Mucosa of rectum (tissue), 2 donors: ENCODE data around the gene PLEKHG4B.

Experiments used
- H3K27ac ChIP-seq, 2 donors: one replicate each; pipeline ENCODE4 v1.7.0; 2013; ENCODE audit warnings: inconsistent platforms in 2 of 2, low read depth in 2 of 2, low read length in 2 of 2
- H3K27me3 ChIP-seq, 2 donors: one replicate each; pipeline ENCODE4 v1.7.0; 2013; ENCODE audit warnings: low read length in 2 of 2; ENCODE audit not compliant: control insufficient read depth in 2 of 2, insufficient read depth in 2 of 2
- H3K36me3 ChIP-seq, 2 donors: one replicate each; pipeline ENCODE4 v1.7.0; 2013; ENCODE audit warnings: low read length in 2 of 2; ENCODE audit not compliant: control insufficient read depth in 2 of 2, insufficient read depth in 2 of 2
- H3K4me1 ChIP-seq, 2 donors: one replicate each; pipeline ENCODE4 v1.7.0; 2013; ENCODE audit warnings: low read length in 2 of 2, mild to moderate bottlenecking in 1 of 2; ENCODE audit not compliant: control insufficient read depth in 2 of 2, insufficient read depth in 2 of 2
- H3K4me3 ChIP-seq, 2 donors: one replicate each; pipeline ENCODE4 v1.7.0; 2013; ENCODE audit warnings: low read length in 2 of 2
- H3K9ac ChIP-seq, 2 donors: one replicate each; pipeline ENCODE4 v1.7.0; 2013; ENCODE audit warnings: low read length in 2 of 2, low read depth in 1 of 2, mild to moderate bottlenecking in 1 of 2
- H3K9me3 ChIP-seq, 2 donors: one replicate each; pipeline ENCODE4 v1.7.0; 2013; ENCODE audit warnings: low read length in 2 of 2; ENCODE audit not compliant: control insufficient read depth in 2 of 2
- donor health status: healthy.
- donor health status: Normal muscosa, but diverticular disease.

The PLEKHG4B gene

DNA sequence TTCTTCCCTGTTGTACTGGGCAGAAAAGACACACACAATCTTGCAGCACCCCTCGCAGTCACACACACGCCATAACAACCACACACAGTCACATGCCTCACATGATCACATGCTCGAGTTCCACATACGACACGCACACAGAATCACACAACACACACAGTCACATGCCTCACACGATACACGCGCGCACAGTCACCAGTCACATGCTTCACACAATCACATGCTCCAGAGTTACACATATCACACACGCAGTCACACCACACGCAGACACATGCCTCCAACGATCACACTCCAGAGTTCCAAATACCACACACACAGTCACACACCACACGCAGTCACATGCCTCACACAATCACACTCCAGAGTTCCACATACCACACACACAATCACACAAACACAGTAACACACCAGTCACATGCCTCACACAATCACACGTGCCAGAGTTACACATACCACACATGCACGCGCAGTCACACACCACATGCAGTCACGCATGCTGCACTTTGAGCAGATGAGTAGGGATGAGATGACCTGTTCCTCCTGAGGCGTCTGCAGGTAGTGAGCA lies 50.4 kb downstream of the PLEKHG4B start:
- Histone ChIP-seq H3K9ac (no peak overlapping the region), H3K9me3 (peaks cover 0 to 4% of the 10 kb centered on the region in 2 donors), H3K36me3 (no peaks in the 10 kb centered on the region), H3K27me3 (no peaks in the 10 kb centered on the region), H3K27ac (no peak overlapping the region), H3K4me1 (no peaks in the 10 kb centered on the region), H3K4me3 (no peak overlapping the region)

- Histone ChIP-seq H3K9me3 (peaks cover 0 to 8% of the 10 kb centered on the region in 2 donors), H3K27ac (no peak overlapping the region), H3K27me3 (no peaks in the 10 kb centered on the region), H3K4me3 (no peak overlapping the region), H3K36me3 (no peaks in the 10 kb centered on the region), H3K9ac (no peak overlapping the region), H3K4me1 (no peaks in the 10 kb centered on the region)
These were observed 51.1 kb downstream of the PLEKHG4B start for GRCh38 chr5:143041-143440.

GRCh38 chr5:144941-145340 lies 53.0 kb downstream of the PLEKHG4B start:
- H3K9ac ChIP-seq, result no peak overlapping the region
- H3K9me3 ChIP-seq, result peaks cover 0 to 12% of the 10 kb centered on the region in 2 donors
- no peaks in the 10 kb centered on the region for H3K4me1 ChIP-seq
- no peaks in the 10 kb centered on the region for H3K36me3 ChIP-seq
- no peaks in the 10 kb centered on the region for H3K27me3 ChIP-seq
- no peak overlapping the region for H3K27ac ChIP-seq
- H3K4me3 ChIP-seq, result no peak overlapping the region

- no peak overlapping the region for H3K27ac ChIP-seq
- H3K36me3 ChIP-seq, result no peaks in the 10 kb centered on the region
- no peaks in the 10 kb centered on the region for H3K4me1 ChIP-seq
- H3K9me3 ChIP-seq, result peaks cover 0 to 12% of the 10 kb centered on the region in 2 donors
- H3K9ac ChIP-seq, result no peak overlapping the region
- no peak overlapping the region for H3K4me3 ChIP-seq
- no peaks in the 10 kb centered on the region for H3K27me3 ChIP-seq
These were observed 53.8 kb downstream of the PLEKHG4B start for GRCh38 chr5:145585-146323.

GRCh38 chr5:147751-148150 lies 55.8 kb downstream of the PLEKHG4B start:
- H3K4me3 ChIP-seq, result no peak overlapping the region
- H3K9me3 ChIP-seq, result peaks cover 0 to 12% of the 10 kb centered on the region in 2 donors
- no peak overlapping the region for H3K9ac ChIP-seq
- H3K36me3 ChIP-seq, result no peaks in the 10 kb centered on the region
- no peaks in the 10 kb centered on the region for H3K27me3 ChIP-seq
- no peak overlapping the region for H3K27ac ChIP-seq
- H3K4me1 ChIP-seq, result no peaks in the 10 kb centered on the region

GRCh38 chr5:149745-150485 lies 57.9 kb downstream of the PLEKHG4B start:
- Histone ChIP-seq H3K27ac (no peak overlapping the region), H3K36me3 (no peaks in the 10 kb centered on the region), H3K4me1 (no peaks in the 10 kb centered on the region), H3K27me3 (no peaks in the 10 kb centered on the region), H3K9me3 (peaks cover 0 to 12% of the 10 kb centered on the region in 2 donors), H3K9ac (no peak overlapping the region), H3K4me3 (no peak overlapping the region)

DNA sequence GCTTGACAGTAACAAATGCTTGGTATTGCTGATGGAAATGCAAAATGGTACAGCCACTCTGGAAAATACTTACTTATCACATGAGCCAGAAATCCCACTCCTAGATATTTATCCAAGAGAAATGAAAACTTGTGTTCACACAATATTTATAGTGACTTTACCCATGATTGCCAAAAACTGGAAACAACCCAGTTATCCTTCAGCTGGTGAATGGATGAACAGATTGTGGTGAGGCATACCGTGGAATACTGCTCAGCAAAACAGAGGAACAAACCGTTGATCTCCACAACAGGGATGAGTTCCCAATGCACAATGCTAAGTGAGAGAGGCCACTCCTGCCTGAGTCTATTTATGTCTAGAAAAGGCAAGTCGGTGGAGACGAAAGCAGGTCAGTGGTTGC lies 58.8 kb downstream of the PLEKHG4B start:
- Histone ChIP-seq H3K36me3 (no peaks in the 10 kb centered on the region), H3K27me3 (no peaks in the 10 kb centered on the region), H3K4me1 (no peaks in the 10 kb centered on the region), H3K4me3 (no peak overlapping the region), H3K27ac (no peak overlapping the region), H3K9me3 (peaks cover 0 to 12% of the 10 kb centered on the region in 2 donors), H3K9ac (no peak overlapping the region)

GRCh38 chr5:152077-152476 lies 60.1 kb downstream of the PLEKHG4B start:
- Histone ChIP-seq H3K27me3 (no peaks in the 10 kb centered on the region), H3K4me1 (no peaks in the 10 kb centered on the region)

DNA sequence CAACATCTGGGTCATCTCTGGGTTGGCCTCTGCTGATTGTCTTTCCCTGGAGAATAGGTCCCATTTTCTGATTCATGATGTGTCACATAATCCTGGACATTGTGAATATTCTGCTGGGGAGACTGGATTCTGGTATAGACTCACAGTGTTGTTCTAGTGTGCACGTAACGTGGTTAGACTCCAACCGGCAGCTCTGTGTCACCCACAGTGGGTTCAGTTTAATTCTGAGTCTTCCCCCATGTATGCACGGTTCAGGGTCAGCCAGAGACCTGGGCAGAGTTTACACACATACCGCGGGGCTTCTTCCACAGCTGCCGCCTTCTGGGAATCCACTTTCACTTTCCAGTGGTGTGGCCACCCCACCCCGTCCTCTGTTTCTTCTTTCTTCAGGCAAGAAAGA lies 61.3 kb downstream of the PLEKHG4B start:
- Histone ChIP-seq H3K4me3 (no peak overlapping the region), H3K9me3 (peaks cover 0 to 4% of the 10 kb centered on the region in 2 donors), H3K27me3 (no peaks in the 10 kb centered on the region), H3K27ac (no peak overlapping the region), H3K9ac (no peak overlapping the region), H3K4me1 (no peaks in the 10 kb centered on the region), H3K36me3 (no peaks in the 10 kb centered on the region)

More at GRCh38 chr5:152077-152476, 60.1 kb downstream of the PLEKHG4B start:
- H3K9ac ChIP-seq, result no peak overlapping the region
- no peaks in the 10 kb centered on the region for H3K36me3 ChIP-seq
- H3K4me3 ChIP-seq, result no peak overlapping the region
- H3K9me3 ChIP-seq, result peaks cover 0 to 11% of the 10 kb centered on the region in 2 donors
- H3K27ac ChIP-seq, result no peak overlapping the region

DNA sequence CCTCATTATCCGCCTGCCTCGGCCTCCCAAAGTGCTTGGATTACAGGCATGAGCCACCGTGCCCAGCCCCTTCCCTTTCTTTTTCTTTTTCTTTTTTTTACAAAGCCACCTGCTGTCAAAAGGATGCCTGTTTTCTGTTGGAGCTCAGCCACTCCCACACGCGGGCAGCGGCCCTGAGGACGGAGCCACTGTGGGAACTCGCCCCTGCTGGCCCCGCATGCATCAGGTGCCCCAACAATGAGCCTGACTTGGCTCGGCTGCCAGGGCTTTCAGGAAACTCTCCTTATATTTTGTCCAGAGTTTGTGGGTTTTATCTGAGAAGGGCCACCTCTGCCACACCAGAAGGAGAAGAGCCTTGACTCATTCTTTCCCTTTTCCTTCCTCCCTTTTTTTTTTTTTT lies 62.3 kb downstream of the PLEKHG4B start:
- Histone ChIP-seq H3K9ac (no peak overlapping the region), H3K9me3 (no peaks in the 10 kb centered on the region), H3K4me1 (no peaks in the 10 kb centered on the region), H3K27ac (no peak overlapping the region), H3K36me3 (no peaks in the 10 kb centered on the region), H3K4me3 (no peak overlapping the region), H3K27me3 (no peaks in the 10 kb centered on the region)
